ENCODE results near the gene BNIP1.

BNIP1 gene

DNA sequence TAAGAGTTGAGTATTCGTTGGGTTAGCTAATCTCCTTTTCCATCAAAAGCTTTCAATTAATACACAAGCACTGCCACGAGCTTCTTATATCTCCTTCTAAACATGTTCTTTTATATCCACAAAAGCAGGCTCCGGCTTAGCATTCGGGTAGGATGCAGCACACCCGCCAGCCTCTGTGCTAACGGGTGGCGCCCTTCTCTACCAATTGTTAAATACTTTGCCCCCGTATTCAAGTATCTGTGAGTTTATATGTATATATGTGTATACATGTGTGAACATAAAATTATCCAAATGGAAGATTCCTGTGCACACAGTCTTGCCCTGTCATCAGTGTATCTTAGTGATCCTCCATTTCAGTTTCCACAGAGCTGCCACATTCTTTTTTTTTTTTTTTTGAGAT, 27.8 kb downstream of the BNIP1 start:
- DNase-seq, result no peak

- no peak for DNase-seq
These were observed 31.2 kb downstream of the BNIP1 start for GRCh38 chr5:173175523-173175922.

DNA sequence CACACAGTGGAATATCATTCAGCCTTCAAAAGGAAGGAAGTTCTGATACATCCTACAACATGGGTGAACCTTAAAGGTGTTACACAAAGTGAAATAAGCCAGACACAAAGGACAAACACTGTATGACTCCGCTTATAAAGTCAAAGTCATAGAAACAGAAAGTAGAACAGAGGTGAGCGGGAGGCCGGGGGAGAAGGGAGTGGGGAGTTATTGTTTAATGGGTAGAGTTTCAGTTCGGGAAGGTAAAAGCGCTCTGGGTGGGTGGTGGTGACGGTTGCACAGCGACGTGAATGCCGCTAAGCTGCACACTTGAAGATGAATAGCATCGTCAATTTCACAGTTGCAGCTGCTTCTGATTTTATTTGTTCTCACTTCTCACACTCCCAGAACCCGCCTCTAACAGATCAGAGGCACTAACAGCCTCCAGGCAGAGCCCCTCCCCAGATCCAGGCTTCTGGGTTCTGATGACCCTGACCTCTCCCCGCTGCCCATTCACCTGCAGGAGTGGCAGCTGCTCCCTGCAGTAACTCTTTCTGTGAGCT, 34.1 kb downstream of the BNIP1 start:
- no peak for DNase-seq

GRCh38 chr5:173180331-173180730, 36.0 kb downstream of the BNIP1 start:
- DNase-seq, result no peak

DNA sequence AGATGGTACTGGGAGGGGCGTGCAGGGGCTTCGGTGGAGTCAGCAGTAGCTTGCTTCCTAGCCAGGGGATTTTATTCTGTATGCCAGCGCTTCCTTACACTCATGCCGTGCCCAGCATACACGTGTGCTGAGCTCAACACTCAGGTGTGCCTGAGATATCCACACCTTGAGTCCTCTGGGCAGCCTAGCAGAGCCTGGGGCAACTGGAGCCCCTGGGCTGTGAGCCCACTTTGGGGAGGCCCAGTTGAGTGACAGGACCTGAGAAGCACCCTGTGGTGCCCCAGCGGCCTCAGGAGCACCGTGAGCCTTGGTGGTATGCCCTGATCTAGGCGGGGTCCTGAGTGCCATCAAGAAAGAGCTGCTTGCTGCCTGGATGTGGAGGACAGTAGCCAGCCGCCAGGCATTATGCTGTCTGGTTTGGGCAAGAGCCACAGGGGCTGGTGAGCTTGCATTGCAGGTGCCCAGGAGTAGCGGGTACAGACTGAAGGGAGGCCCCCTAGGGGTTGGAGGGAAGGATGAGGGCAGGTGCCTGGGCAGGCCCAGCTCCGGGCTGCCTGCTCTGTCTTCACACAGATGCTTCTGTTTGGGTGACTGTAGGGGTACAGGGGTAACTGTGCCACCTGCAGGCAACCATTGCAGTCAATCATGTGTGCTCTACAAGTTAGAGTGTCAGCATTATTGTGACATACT, 42.9 kb downstream of the BNIP1 start:
- DNase-seq, result no peak

- no peak for DNase-seq
These were observed 43.9 kb downstream of the BNIP1 start for GRCh38 chr5:173188280-173188679.

GRCh38 chr5:173191015-173191414, 46.7 kb downstream of the BNIP1 start:
- no peak for DNase-seq

DNA sequence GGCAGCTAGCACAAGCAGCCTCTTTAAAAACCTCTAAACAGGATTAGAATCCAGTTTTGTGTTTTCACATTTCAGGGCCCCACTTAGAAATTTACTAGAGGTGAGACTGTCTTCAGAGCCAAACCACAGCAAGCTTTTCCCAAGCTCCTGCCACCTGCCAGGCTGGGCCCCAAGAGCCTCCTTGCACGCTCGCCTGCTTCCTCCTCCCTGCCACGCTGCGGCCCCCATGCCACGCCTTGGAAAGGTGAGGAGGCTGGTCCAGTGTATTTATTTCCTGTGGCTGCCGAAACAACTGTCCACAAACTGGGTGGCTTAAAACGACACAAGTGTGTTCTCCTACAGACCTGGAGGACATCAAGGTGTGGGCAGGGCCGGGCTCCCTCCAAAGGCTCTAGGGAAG, 47.2 kb downstream of the BNIP1 start:
- DNase-seq, result no peak

GRCh38 chr5:173192561-173192960, 48.2 kb downstream of the BNIP1 start:
- no peak for DNase-seq

- no peak for DNase-seq
These were observed 52.0 kb downstream of the BNIP1 start for GRCh38 chr5:173196133-173196952.

DNA sequence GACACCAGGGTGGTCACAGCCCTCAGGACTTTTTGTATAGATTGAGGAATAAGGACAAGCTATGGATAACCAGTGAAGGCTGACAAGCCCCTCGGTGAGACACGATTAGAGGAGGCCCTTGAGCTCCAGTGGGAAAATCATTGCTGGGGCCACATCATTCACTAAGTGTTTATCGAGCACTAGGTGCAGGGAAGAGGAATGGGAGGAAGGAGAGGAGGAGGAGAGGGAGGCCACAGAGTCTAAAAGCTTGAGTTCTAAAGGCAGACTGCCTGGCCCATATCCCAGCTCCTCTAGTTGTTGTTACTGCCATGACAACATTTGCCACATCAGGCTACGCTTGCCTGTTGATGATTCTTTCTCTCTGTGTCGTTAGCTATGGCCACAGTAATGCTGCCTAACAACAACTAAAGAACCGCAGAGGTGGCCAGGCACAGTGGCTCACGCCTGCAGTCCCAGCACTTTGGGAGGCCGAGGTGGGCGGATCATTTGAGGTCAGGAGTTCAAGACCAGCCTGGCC, 53.1 kb downstream of the BNIP1 start:
- DNase-seq, result no peak

DNA sequence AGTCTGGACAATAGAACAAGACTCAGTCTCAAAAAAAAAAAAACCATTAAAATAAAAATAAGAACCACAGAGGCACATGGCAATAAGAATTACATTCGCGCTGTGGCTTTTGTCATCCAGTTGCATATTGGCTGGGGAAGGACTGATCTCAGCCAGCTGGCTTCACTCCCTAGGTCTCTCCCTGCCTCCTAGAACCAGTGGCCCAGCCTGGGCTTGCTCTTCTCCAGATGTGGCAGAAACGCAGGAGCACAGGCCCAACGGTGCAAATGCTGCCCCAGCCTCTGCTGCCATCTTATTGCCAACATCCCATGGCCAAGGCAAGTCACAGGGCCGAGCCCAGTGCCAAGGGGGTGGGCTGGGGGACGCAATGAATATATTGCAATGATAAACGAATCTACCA, 53.7 kb downstream of the BNIP1 start:
- DNase-seq, result no peak

GRCh38 chr5:173200356-173200755, 56.0 kb downstream of the BNIP1 start:
- DNase-seq, result no peak

DNA sequence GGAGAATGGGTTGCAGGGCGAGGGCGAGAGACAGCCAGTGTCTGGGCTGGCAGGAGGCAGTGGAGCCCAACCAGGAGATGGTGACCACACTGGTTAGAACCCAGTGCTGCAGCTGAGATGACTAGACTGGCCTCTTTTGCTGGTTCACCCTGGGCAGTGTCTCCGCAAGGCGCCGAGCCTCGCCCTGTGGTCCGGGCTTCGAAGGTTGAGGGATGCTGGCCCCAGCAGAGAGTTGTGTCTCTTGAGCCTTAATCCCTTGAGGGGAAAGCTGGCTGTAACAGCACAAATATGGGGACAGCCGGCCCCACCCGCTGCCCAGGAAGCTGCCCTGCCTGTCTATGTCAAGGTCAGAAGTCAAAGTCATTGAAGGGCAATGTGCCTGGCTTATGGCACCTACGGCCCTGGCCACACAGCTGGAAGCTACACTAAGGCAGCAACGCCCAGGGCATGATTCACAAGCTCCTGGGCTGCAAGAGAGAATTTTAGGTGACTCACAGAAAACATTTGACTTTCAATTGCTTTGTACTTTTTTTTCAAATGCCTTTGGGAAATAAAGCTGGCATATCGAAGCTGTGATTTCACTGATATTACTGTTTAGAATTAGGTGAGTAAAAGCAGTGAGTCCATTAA, 57.4 kb downstream of the BNIP1 start:
- DNase-seq, result no peak

DNA sequence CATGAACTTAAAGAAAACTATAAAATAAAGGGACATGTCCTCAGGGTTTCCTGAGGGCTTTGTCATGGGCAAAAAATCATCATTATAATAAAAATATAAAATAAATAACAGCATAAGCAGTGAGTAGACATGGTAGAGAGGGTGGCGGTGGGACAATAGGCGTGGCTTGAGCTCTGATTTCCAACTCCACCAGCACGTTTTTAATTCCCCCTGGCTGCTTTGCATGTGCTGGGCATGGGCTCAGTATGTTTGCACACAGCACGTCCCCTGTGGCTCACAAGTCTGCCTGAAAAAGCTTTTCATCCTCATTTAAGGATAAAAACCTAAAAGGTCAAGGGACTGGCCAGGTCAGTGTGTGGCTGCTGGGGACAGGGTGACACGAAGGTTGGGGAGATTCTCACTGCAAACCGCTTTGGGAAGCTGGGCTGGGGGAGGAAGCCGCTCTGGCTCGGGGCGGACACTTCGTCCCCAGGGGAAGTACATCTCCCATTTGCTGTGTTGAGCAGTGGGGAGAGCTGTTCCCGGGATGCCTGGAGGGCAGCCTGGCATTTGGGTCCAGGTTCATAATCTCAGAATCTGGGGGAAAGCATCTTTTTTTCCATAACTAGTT, 58.0 kb downstream of the BNIP1 start:
- no peak for DNase-seq

- DNase-seq, result no peak
These were observed 60.1 kb downstream of the BNIP1 start for GRCh38 chr5:173204185-173204979.

- no peak for DNase-seq
These were observed 61.6 kb downstream of the BNIP1 start for GRCh38 chr5:173205916-173206315.

DNA sequence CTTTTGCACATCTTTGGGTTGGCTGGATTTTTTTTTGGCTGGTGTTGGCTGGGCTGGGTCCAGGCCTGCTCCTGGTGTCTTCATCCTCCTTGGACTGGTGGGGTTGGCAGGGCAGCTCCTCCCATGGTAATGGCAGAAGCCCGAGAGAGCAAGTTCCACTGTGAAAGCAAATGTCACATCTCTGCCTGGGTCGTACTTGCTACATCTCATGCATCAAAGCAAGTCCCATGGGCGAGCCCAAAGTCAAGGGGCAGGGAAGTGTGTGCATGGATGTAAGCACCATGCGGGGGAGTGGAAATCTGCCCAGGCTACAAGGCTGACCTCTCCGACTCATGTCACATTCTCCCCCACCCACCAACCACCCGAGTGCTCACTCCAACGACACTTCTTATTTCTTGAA, 64.0 kb downstream of the BNIP1 start:
- no peak for DNase-seq

GRCh38 chr5:173210877-173211276, 66.5 kb downstream of the BNIP1 start:
- no peak for DNase-seq

GRCh38 chr5:173211284-173211683, 67.0 kb downstream of the BNIP1 start:
- no peak for DNase-seq

DNA sequence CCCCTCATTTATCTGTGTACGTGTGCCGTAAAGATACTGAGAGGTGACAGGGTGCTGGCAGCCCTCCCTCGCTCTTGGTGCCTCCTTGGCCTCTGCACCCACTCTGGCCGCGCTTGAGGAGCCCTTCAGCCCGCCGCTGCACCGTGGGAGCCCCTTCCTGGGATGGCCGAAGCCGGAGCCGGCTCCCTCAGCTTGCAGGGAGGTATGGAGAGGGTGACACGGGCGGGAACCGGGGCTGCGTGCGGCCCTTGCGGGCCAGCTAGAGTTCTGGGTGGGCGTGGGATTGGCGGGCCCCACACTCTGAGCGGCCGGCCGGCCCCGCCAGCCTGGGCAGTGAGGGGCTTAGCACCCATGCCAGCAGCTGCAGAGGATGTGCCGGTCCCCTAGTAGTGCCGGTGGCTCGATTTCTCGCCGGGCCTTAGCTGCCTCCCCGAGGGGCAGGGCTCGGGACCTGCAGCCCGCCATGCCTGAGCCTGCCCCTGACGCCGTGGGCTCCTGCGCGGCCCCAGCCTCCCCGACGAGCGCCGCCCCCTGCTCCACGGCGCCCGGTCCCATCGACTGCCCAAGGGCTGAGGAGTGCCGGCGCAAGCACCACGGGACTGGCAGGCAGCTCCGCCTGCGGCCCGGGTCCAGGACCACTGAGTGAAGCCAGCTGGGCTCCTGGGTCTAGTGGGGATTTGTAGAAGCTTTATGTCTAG, 69.1 kb downstream of the BNIP1 start:
- DNase-seq, result no peak
